Calu3 (cell line): ENCODE data around the gene SLIT3. TPM values are rescaled to one million over a fixed set of nuclear protein-coding genes. Genes with fewer than 3 reads are reported as not detected.

Experiments used
- BruUV-seq: library from RNA; stranded (reverse); fragments of 400-500 nt; replicated peaks from 2 replicates; lab custom pipeline; 2021; lab: Mats Ljungman, UMichigan
- CTCF ChIA-PET: fragments of 300-600 bp; sonication (Branson Sonifier 250); formaldehyde crosslinking; loops from one replicate; lab custom pipeline; 2022; ENCODE audit warnings: antibody characterized with exemption; lab: Charles Lee
- DNase-seq: peaks from one replicate; pipeline ENCODE4 v3.0.0; 2022
- H3K27ac Mint-ChIP-seq: one replicate; pipeline ENCODE4 v1.8.0; 2022; ENCODE audit warnings: mixed read lengths; ENCODE audit not compliant: unreplicated experiment
- H3K27me3 Mint-ChIP-seq: one replicate; pipeline ENCODE4 v1.8.0; 2022; ENCODE audit warnings: mixed read lengths; ENCODE audit not compliant: unreplicated experiment
- H3K36me3 Mint-ChIP-seq: one replicate; pipeline ENCODE4 v1.8.0; 2022; ENCODE audit warnings: mild to moderate bottlenecking, moderate library complexity, mixed read lengths; ENCODE audit not compliant: insufficient read depth, unreplicated experiment
- H3K4me1 Mint-ChIP-seq: one replicate; pipeline ENCODE4 v1.8.0; 2022; ENCODE audit warnings: mild to moderate bottlenecking, low read depth, mixed read lengths; ENCODE audit not compliant: unreplicated experiment
- H3K4me3 Mint-ChIP-seq: one replicate; pipeline ENCODE4 v1.8.0; 2022; ENCODE audit warnings: mild to moderate bottlenecking, low read depth, moderate library complexity, mixed read lengths; ENCODE audit not compliant: unreplicated experiment
- H3K9me3 Mint-ChIP-seq: one replicate; pipeline ENCODE4 v1.8.0; 2022; ENCODE audit warnings: low read depth, mixed read lengths; ENCODE audit not compliant: unreplicated experiment
- intact Hi-C: fragments of 100-400 bp; cut with micrococcal nuclease; formaldehyde crosslinking; loops from one replicate; pipeline ENCODE4 v1.10.0; 2022; ENCODE audit not compliant: unreplicated experiment
- total RNA-seq: library from RNA; stranded (reverse); gene quantifications from 2 replicates; pipeline ENCODE4 v1.2.3, GENCODE V29; 2022
- TF ChIP-seq, protein P1 (sequence below): fragments of 200-600 bp; IDR thresholded peaks from one replicate; pipeline ENCODE4 v1.8.0; 2022; ENCODE audit warnings: antibody characterized with exemption; ENCODE audit not compliant: unreplicated experiment

The SLIT3 gene
- total RNA-seq, 1 experiment from 2014 or later: not detected

DNA sequence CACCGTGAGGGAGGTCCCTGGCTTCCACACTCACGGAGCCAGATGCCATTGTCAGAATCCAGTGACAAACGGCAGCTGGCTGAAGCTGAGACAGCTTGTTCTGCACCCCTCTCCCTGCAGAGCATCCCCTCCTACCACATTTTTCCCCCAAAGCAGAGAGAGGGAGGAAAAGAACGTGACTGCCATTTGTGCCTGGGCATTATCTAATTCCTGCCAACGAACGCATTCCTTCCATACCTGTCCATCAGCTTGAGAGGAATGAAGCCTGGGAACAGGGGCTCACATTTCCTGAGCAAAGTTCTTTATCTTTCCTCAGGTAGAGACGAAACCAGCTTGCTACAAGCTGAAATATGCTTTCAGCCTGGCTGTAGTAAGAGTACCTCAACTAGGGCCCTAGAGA lies 175.4 kb downstream of the SLIT3 start:
- H3K4me1 Mint-ChIP-seq: no peaks in the 10 kb centered on the region
- intact Hi-C loops: no loop called here
- TF ChIP-seq, protein P1, sequence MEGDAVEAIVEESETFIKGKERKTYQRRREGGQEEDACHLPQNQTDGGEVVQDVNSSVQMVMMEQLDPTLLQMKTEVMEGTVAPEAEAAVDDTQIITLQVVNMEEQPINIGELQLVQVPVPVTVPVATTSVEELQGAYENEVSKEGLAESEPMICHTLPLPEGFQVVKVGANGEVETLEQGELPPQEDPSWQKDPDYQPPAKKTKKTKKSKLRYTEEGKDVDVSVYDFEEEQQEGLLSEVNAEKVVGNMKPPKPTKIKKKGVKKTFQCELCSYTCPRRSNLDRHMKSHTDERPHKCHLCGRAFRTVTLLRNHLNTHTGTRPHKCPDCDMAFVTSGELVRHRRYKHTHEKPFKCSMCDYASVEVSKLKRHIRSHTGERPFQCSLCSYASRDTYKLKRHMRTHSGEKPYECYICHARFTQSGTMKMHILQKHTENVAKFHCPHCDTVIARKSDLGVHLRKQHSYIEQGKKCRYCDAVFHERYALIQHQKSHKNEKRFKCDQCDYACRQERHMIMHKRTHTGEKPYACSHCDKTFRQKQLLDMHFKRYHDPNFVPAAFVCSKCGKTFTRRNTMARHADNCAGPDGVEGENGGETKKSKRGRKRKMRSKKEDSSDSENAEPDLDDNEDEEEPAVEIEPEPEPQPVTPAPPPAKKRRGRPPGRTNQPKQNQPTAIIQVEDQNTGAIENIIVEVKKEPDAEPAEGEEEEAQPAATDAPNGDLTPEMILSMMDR: no peak
- CTCF ChIA-PET: no interaction called here
- no TSS peak for BruUV-seq
- peaks cover 2% of the 10 kb centered on the region for H3K27me3 Mint-ChIP-seq
- no peak overlapping the region for H3K27ac Mint-ChIP-seq
- no peak for DNase-seq
- H3K9me3 Mint-ChIP-seq: no peaks in the 10 kb centered on the region
- H3K4me3 Mint-ChIP-seq: no peak overlapping the region
- no peaks in the 10 kb centered on the region for H3K36me3 Mint-ChIP-seq

GRCh38 chr5:169122951-169123350 lies 178.0 kb downstream of the SLIT3 start:
- Mint-ChIP-seq H3K4me1 (no peaks in the 10 kb centered on the region), H3K36me3 (no peaks in the 10 kb centered on the region), H3K9me3 (peaks cover 2% of the 10 kb centered on the region), H3K4me3 (no peak overlapping the region), H3K27me3 (peaks cover 14% of the 10 kb centered on the region), H3K27ac (no peak overlapping the region)
- intact Hi-C loops: no loop called here
- BruUV-seq: no TSS peak
- TF ChIP-seq, protein P1: no peak
- DNase-seq: no peak
- CTCF ChIA-PET: no interaction called here

DNA sequence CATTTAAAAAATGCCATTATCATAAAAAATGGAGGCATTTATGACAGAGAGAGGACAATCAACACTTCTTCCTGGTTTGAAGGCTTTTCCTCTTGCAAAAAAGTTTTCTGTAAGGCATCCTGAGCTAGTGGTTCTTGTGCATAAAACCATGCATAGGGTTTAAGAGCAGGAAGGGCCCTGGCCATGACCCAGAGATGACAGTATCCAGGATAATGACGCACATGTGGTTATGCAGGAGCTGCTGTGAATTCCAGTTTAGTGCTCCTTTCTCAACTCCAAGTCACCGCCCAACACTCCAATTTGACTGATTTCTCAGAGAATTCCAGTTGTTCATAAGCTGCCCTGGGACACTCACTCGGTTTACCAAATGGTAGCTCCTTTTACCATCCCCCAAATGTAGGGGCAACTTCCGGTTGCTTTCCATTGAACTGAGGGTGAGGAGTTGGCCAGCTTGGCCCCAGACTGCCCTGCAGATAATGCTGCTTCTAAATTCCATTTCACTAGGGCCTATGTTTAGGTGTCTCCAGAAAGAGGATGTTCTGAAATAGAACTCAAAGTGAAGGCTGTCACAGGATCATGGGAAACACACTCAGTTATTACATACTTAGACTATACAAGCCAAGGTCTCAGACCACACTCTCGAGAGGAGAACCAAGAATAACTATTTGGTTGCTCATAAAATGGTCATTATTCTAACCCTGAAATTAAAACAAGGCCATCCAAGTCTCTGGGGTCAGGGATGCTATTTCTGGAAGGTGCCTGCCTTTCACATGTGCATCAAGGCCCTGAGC lies 179.1 kb downstream of the SLIT3 start:
- intact Hi-C loops: no loop called here

DNA sequence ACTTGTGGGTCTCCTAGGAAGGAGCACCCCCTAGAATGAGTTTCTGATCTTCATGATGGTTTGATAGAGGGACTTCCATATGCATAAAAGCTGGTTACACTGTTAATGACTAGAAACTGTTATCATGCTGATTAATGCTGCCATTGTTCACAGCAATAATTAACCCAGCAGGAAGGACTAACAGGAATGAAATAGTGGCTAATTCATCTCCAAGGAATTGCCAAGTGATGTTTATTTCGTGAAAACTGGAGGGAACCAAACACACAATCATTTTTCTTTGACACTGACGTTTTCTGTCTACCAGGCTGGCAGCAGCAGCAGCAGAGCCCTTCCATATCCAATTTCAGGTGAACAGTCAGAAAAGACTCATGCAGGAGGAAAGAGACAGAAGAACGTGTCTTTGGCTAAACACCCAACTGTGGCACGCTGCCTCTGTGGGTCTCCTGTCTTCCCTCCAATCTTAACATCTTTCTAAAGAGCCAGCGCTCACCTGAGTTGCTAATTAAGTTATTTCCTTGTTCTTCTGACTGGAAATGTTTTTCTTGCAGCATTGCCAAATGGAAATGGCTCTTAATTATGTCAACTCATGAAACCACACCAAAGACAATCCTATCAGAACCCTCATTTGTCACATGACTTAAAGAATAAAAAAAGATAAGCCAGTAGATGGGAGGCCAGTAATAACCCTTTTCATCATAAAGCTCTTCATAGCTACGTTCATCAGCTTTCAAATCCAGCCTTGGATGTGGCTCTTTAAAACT lies 181.5 kb downstream of the SLIT3 start:
- Mint-ChIP-seq H3K4me3 (no peak overlapping the region), H3K4me1 (no peaks in the 10 kb centered on the region), H3K27ac (no peak overlapping the region), H3K9me3 (peaks cover 5% of the 10 kb centered on the region), H3K27me3 (peaks cover 25% of the 10 kb centered on the region), H3K36me3 (no peaks in the 10 kb centered on the region)
- TF ChIP-seq, protein P1: no peak
- CTCF ChIA-PET: no interaction called here
- no peak for DNase-seq
- intact Hi-C loops: loop anchor here (5.0 kb wide), 1 partner anchor 183 kb away; the partner anchor contains the start of gene SLIT3
- BruUV-seq: no TSS peak

More for the DNA sequence above, 179.1 kb downstream of the SLIT3 start:
- H3K4me1 Mint-ChIP-seq: no peaks in the 10 kb centered on the region
- no TSS peak for BruUV-seq
- peaks cover 2% of the 10 kb centered on the region for H3K9me3 Mint-ChIP-seq
- H3K36me3 Mint-ChIP-seq: no peaks in the 10 kb centered on the region
- no peak overlapping the region for H3K4me3 Mint-ChIP-seq
- TF ChIP-seq, protein P1: no peak
- H3K27ac Mint-ChIP-seq: no peak overlapping the region
- H3K27me3 Mint-ChIP-seq: peaks cover 14% of the 10 kb centered on the region
- DNase-seq: no peak
- CTCF ChIA-PET: no interaction called here
